CD8-positive, alpha-beta memory T cell (primary cell): ENCODE data around the gene CASK. TPM values are rescaled to one million over a fixed set of nuclear protein-coding genes. Genes with fewer than 3 reads are reported as not detected.

Source experiments
- CTCF ChIA-PET: fragments of 350-600 bp; sonication (Branson Sonifier 250); formaldehyde crosslinking; loops from one replicate; lab custom pipeline; 2021; ENCODE audit warnings: antibody characterized with exemption; lab: Charles Lee
- POLR2A ChIA-PET: fragments of 350-600 bp; sonication (Branson Sonifier 250); formaldehyde crosslinking; loops from one replicate; lab custom pipeline; 2021; ENCODE audit warnings: antibody characterized with exemption; lab: Charles Lee
- DNase-seq, 5 donors: peaks; one replicate each; pipeline versions ENCODE4 v3.0.0 to v3.0.0-alpha.2; 2020 to 2022; ENCODE audit warnings: mixed read lengths in 1 of 5
- H3K27ac ChIP-seq: one replicate; pipeline ENCODE4 v1.7.0; 2013; ENCODE audit warnings: low read depth, mild to moderate bottlenecking, low read length, moderate library complexity
- H3K27me3 ChIP-seq: 2 replicates; pipeline ENCODE4 v1.7.0; 2013; ENCODE audit warnings: low read length, mild to moderate bottlenecking; ENCODE audit not compliant: insufficient read depth, poor library complexity, severe bottlenecking
- H3K36me3 ChIP-seq: 2 replicates; pipeline ENCODE4 v1.7.0; 2013; ENCODE audit warnings: mild to moderate bottlenecking, low read length, moderate library complexity; ENCODE audit not compliant: insufficient read depth
- H3K4me1 ChIP-seq: 2 replicates; pipeline ENCODE4 v1.7.0; 2013; ENCODE audit warnings: mild to moderate bottlenecking, low read length, moderate library complexity; ENCODE audit not compliant: insufficient read depth
- H3K4me3 ChIP-seq: 2 replicates; pipeline ENCODE4 v1.7.0; 2013; ENCODE audit warnings: mild to moderate bottlenecking, low read length
- H3K9me3 ChIP-seq: 2 replicates; pipeline ENCODE4 v1.7.0; 2013; ENCODE audit warnings: mild to moderate bottlenecking, low read length
- H3K27ac Mint-ChIP-seq, 8 donors: one replicate each; pipeline ENCODE4 v1.8.0; 2020 to 2021; ENCODE audit warnings: mixed read lengths in 8 of 8, mild to moderate bottlenecking in 6 of 8, inconsistent platforms in 3 of 8, moderate library complexity in 3 of 8
- H3K27me3 Mint-ChIP-seq, 2 donors: one replicate each; pipeline ENCODE4 v1.8.0; 2020 to 2021; ENCODE audit warnings: mixed read lengths in 2 of 2, mild to moderate bottlenecking in 1 of 2, moderate library complexity in 1 of 2
- H3K36me3 Mint-ChIP-seq, 3 donors: one replicate each; pipeline ENCODE4 v1.8.0; 2020 to 2021; ENCODE audit warnings: mixed read lengths in 3 of 3, inconsistent platforms in 1 of 3, mild to moderate bottlenecking in 1 of 3
- H3K4me1 Mint-ChIP-seq, 3 donors: one replicate each; pipeline ENCODE4 v1.8.0; 2020 to 2021; ENCODE audit warnings: mixed read lengths in 3 of 3, inconsistent platforms in 1 of 3, mild to moderate bottlenecking in 1 of 3
- H3K4me3 Mint-ChIP-seq, 7 donors: one replicate each; pipeline ENCODE4 v1.8.0; 2020 to 2021; ENCODE audit warnings: mixed read lengths in 7 of 7, mild to moderate bottlenecking in 6 of 7, moderate library complexity in 4 of 7, inconsistent platforms in 2 of 7
- H3K9me3 Mint-ChIP-seq, 5 donors: one replicate each; pipeline ENCODE4 v1.8.0; 2020 to 2022; ENCODE audit warnings: mixed read lengths in 5 of 5, mild to moderate bottlenecking in 3 of 5, moderate library complexity in 2 of 5, inconsistent platforms in 1 of 5
- polyA plus RNA-seq: library from polyadenylated mRNA; unstranded; fragments of 300-500 nt; fragmentation: Illumina TruSeq; gene quantifications from one replicate; pipeline ENCODE4 v1.2.3, GENCODE V29; 2021
- total RNA-seq, 2 experiments: library from RNA; stranded (reverse); gene quantifications; one replicate each; pipeline ENCODE4 v1.2.3, GENCODE V29; 2021

CASK gene
- total and polyA plus RNA-seq, 3 experiments from 2014 or later: 20.2 to 32.5 (median 28.4) TPM

DNA sequence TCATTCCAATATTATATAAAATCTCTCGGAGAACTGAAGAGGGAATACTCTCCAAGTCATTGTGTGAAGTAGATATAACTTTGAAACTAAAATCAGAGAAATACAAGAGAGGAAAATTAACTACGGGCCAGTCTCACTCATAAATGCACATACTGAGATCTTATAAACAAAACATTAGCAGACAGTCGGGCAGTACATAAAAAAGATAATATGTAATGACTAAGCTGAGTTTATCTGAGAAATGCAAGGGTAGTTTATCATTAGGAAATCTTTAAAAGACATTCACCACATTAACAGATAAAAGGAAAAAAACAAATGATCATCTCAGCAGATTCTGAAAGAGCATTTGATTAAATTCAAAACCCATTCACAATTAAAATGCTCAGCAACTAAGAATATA, 359.5 kb downstream of the CASK start:
- H3K4me3 Mint-ChIP-seq: peak overlapping the region in 1 of 7 donors; percentile 4
- Histone ChIP-seq H3K9me3 (no peaks in the 10 kb centered on the region), H3K27ac (no peak overlapping the region), H3K4me1 (peaks cover 7% of the 10 kb centered on the region), H3K36me3 (no peaks in the 10 kb centered on the region), H3K27me3 (no peaks in the 10 kb centered on the region), H3K4me3 (no peak overlapping the region)
- H3K27me3 Mint-ChIP-seq: peaks cover 0 to 1% of the 10 kb centered on the region in 2 donors
- H3K27ac Mint-ChIP-seq: peak overlapping the region in 1 of 8 donors; percentile 1
- ChIA-PET POLR2A (no interaction called here), CTCF (no interaction called here)
- H3K36me3 Mint-ChIP-seq: peaks cover 0 to 29% (median 4%) of the 10 kb centered on the region in 3 donors
- DNase-seq: no peak
- H3K4me1 Mint-ChIP-seq: peaks cover 33 to 57% (median 49%) of the 10 kb centered on the region in 3 donors
- peaks cover 0 to 4% (median 0%) of the 10 kb centered on the region in 5 donors for H3K9me3 Mint-ChIP-seq

DNA sequence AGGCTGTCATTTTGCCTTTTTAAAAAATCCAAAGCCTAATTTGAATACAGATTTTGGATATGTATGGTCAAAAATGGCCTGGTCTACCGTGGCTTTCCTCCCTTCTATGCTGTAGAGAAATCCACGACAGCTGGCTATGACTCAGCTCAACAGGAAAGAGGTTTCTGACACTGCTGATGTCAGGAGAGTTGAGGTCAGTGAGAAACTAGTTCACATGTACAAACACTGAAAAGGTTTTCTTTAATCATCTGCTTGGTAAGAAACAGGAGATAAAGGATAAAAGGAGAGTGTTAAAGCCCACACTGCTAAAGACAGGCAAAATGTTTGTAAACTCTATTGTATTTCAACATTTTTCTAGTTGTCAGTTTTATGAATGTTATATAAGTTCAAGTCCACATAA, 362.3 kb downstream of the CASK start:
- peaks cover 0 to 16% (median 0%) of the 10 kb centered on the region in 3 donors for H3K36me3 Mint-ChIP-seq
- no peaks in the 10 kb centered on the region for H3K9me3 Mint-ChIP-seq
- POLR2A ChIA-PET: no interaction called here
- Histone ChIP-seq H3K36me3 (no peaks in the 10 kb centered on the region), H3K4me3 (no peak overlapping the region), H3K4me1 (peaks cover 7% of the 10 kb centered on the region), H3K9me3 (no peaks in the 10 kb centered on the region), H3K27ac (peak overlapping the region; percentile 9), H3K27me3 (no peaks in the 10 kb centered on the region)
- peaks cover 52 to 75% (median 70%) of the 10 kb centered on the region in 3 donors for H3K4me1 Mint-ChIP-seq
- peak overlapping the region in 5 of 7 donors; percentile 6 to 38 (median 29) for H3K4me3 Mint-ChIP-seq
- peak in 4 of 5 donors; percentile 2 to 56 (median 16) for DNase-seq
- H3K27ac Mint-ChIP-seq: peak overlapping the region; percentile 12 to 87 (median 74)
- CTCF ChIA-PET: no interaction called here
- H3K27me3 Mint-ChIP-seq: peaks cover 0 to 6% of the 10 kb centered on the region in 2 donors

DNA sequence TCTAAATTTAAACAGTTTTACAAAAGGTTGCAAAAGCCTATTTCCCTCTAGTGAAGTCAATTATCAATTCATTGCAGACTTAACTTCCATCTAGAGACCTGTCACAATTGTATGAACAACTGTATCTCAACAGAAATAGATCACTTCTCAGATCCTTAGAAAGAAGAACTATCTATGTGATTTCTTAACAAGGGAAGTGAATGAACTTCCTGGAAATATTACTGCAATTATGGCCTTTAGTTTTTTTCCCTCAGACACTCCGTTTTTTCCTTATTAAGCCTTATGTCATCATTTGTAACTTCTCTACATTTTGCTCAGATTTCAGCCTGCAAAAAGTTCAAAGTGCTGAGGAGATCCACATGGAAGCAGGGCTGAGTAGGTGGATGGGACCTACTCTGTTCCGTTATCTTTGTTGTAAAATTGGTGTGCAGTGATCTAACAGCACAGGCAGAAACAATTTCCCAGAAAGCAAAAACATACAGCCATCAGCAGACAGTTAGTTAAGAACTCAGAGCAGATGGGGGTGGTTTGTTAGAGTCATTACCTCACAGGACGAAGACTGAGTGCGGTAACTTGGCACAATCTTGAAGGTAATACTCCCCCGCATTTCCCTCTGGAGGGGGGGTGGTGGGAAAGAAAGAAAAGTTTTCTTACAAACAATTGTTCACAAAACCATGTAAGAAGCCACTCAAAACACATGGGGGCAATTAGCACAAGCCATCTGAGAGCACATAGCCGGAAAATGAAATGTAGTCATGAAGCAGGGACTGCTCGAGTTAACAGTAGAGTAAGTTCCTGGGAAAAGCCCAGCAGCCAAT, 363.9 kb downstream of the CASK start:
- H3K4me1 Mint-ChIP-seq: peaks cover 46 to 64% (median 55%) of the 10 kb centered on the region in 3 donors
- peaks cover 0 to 6% of the 10 kb centered on the region in 2 donors for H3K27me3 Mint-ChIP-seq
- ChIA-PET CTCF (no interaction called here), POLR2A (no interaction called here)
- H3K9me3 Mint-ChIP-seq: no peaks in the 10 kb centered on the region
- no peaks in the 10 kb centered on the region for H3K27me3 ChIP-seq
- no peaks in the 10 kb centered on the region for H3K36me3 ChIP-seq
- peak overlapping the region; percentile 36 to 89 (median 70) for H3K27ac Mint-ChIP-seq
- peak in 2 of 5 donors; percentile 3 to 19 for DNase-seq
- H3K4me1 ChIP-seq: peaks cover 7% of the 10 kb centered on the region
- H3K36me3 Mint-ChIP-seq: peaks cover 0 to 7% (median 0%) of the 10 kb centered on the region in 3 donors
- H3K4me3 ChIP-seq: no peak overlapping the region
- H3K4me3 Mint-ChIP-seq: peak overlapping the region in 3 of 7 donors; percentile 49 to 58 (median 52)
- no peak overlapping the region for H3K27ac ChIP-seq
- H3K9me3 ChIP-seq: no peaks in the 10 kb centered on the region

DNA sequence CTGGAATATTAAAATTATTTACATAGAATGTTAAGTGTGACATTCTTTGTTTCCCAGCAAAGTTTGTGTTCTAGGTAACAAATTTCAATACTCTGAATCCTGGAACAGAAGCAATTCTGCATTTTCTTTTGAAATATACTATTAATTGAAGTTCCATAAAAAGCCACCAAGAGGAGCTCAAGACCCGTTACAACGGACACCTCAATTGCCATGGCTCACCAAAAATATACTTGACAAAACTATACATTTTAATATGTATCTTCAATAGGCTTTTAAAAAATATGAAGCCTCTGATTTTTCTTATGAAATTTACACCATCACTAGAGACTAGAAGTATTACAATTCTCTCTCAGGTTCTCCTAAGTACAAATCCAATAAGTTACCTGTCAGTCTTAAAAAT, 364.8 kb downstream of the CASK start:
- CTCF ChIA-PET: no interaction called here

DNA sequence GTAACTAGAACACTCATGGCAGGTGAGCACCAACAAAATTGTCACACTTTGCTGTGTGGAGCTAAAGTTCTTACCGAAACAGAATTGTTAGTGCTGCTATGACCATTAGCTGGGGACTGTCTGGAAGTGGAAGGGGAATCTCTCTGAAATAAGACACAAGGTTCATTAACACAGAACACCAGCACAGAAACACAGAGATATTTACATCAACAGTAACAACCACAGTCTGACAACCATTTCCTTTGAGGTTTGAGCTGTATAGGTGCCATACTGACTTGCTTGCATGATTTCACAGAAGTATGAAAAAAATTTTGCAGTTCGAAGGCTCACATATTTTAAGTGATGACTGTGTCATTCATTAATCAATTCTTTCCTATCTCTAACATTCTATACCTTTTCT, 366.4 kb downstream of the CASK start:
- Mint-ChIP-seq H3K4me1 (peaks cover 41 to 49% (median 44%) of the 10 kb centered on the region in 3 donors), H3K27me3 (peaks cover 0 to 6% of the 10 kb centered on the region in 2 donors), H3K27ac (peak overlapping the region in 6 of 8 donors; percentile 40 to 83 (median 52)), H3K36me3 (peaks cover 3 to 24% (median 5%) of the 10 kb centered on the region in 3 donors), H3K4me3 (peak overlapping the region in 4 of 7 donors; percentile 0 to 50 (median 18)), H3K9me3 (no peaks in the 10 kb centered on the region)
- peak in 3 of 5 donors; percentile 7 to 54 (median 42) for DNase-seq
- Histone ChIP-seq H3K4me1 (peaks cover 7% of the 10 kb centered on the region), H3K27ac (peak overlapping the region; percentile 24), H3K27me3 (no peaks in the 10 kb centered on the region), H3K4me3 (no peak overlapping the region), H3K9me3 (no peaks in the 10 kb centered on the region), H3K36me3 (no peaks in the 10 kb centered on the region)
- ChIA-PET POLR2A (interaction anchor here (0.6 to 1.0 kb wide), 2 partner anchors 49 to 163 kb away, joined by 3 to 6 read pairs; no protein-coding TSS in a partner anchor), CTCF (no interaction called here)

More for the DNA sequence above, 364.8 kb downstream of the CASK start:
- Mint-ChIP-seq H3K36me3 (peaks cover 0 to 10% (median 0%) of the 10 kb centered on the region in 3 donors), H3K27ac (peak overlapping the region in 4 of 8 donors; percentile 7 to 61 (median 34)), H3K27me3 (peaks cover 0 to 6% of the 10 kb centered on the region in 2 donors), H3K4me1 (peaks cover 44 to 57% (median 49%) of the 10 kb centered on the region in 3 donors), H3K4me3 (no peak overlapping the region), H3K9me3 (no peaks in the 10 kb centered on the region)
- Histone ChIP-seq H3K36me3 (no peaks in the 10 kb centered on the region), H3K27ac (no peak overlapping the region), H3K4me3 (no peak overlapping the region), H3K27me3 (no peaks in the 10 kb centered on the region), H3K4me1 (peaks cover 7% of the 10 kb centered on the region), H3K9me3 (no peaks in the 10 kb centered on the region)
- POLR2A ChIA-PET: no interaction called here
- peak in 2 of 5 donors; percentile 2 to 6 for DNase-seq

- H3K4me1 ChIP-seq: no peaks in the 10 kb centered on the region
- H3K9me3 ChIP-seq: no peaks in the 10 kb centered on the region
- no peak overlapping the region for H3K27ac Mint-ChIP-seq
- H3K27me3 ChIP-seq: no peaks in the 10 kb centered on the region
- H3K4me1 Mint-ChIP-seq: peaks cover 17 to 23% (median 19%) of the 10 kb centered on the region in 3 donors
- no peak overlapping the region for H3K27ac ChIP-seq
- H3K4me3 Mint-ChIP-seq: no peak overlapping the region
- H3K4me3 ChIP-seq: no peak overlapping the region
- H3K36me3 Mint-ChIP-seq: peaks cover 5 to 33% (median 6%) of the 10 kb centered on the region in 3 donors
- peaks cover 0 to 7% of the 10 kb centered on the region in 2 donors for H3K27me3 Mint-ChIP-seq
- ChIA-PET POLR2A (no interaction called here), CTCF (no interaction called here)
- DNase-seq: no peak
- H3K9me3 Mint-ChIP-seq: no peaks in the 10 kb centered on the region
- no peaks in the 10 kb centered on the region for H3K36me3 ChIP-seq
Observed at GRCh38 chrX:41553688-41554087, 369.7 kb downstream of the CASK start.

- Mint-ChIP-seq H3K36me3 (peaks cover 5 to 42% (median 8%) of the 10 kb centered on the region in 3 donors), H3K27ac (no peak overlapping the region), H3K27me3 (peaks cover 0 to 4% of the 10 kb centered on the region in 2 donors), H3K9me3 (no peaks in the 10 kb centered on the region), H3K4me3 (no peak overlapping the region), H3K4me1 (peaks cover 0 to 2% (median 0%) of the 10 kb centered on the region in 3 donors)
- DNase-seq: no peak
- CTCF ChIA-PET: no interaction called here
- Histone ChIP-seq H3K4me3 (no peak overlapping the region), H3K27ac (no peak overlapping the region), H3K27me3 (no peaks in the 10 kb centered on the region), H3K4me1 (no peaks in the 10 kb centered on the region), H3K36me3 (no peaks in the 10 kb centered on the region), H3K9me3 (no peaks in the 10 kb centered on the region)
- POLR2A ChIA-PET: no interaction called here
Observed at GRCh38 chrX:41548411-41548810, 374.9 kb downstream of the CASK start.

DNA sequence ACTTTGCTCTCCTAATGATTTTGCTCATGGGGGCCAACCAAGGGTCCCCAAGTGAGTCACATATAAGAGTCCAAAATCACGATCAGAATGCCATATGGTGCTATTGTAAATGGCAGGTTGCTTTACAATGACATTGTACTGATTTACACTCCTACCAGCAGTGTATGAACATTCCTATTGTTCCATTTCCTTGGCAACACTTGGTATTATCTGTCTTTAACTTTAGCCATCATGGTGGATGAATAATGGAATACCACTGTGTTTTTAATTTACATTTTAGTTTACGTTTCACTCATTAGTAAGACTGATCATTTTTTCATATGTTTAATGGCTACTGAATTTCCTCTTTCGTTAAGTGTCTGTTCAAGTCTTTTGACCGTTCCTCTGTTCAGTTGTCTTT, 379.7 kb downstream of the CASK start:
- H3K36me3 ChIP-seq: no peaks in the 10 kb centered on the region
- DNase-seq: no peak
- H3K9me3 ChIP-seq: no peaks in the 10 kb centered on the region
- H3K27ac ChIP-seq: no peak overlapping the region
- no peaks in the 10 kb centered on the region for H3K4me1 ChIP-seq
- POLR2A ChIA-PET: no interaction called here
- no peak overlapping the region for H3K27ac Mint-ChIP-seq
- peaks cover 0 to 4% (median 2%) of the 10 kb centered on the region in 3 donors for H3K4me1 Mint-ChIP-seq
- CTCF ChIA-PET: interaction anchor here (0.7 kb wide), 1 partner anchor 145 kb away, joined by 3 read pairs; no protein-coding TSS in a partner anchor
- no peaks in the 10 kb centered on the region for H3K9me3 Mint-ChIP-seq
- H3K27me3 ChIP-seq: no peaks in the 10 kb centered on the region
- no peak overlapping the region for H3K4me3 ChIP-seq
- peaks cover 0 to 5% of the 10 kb centered on the region in 2 donors for H3K27me3 Mint-ChIP-seq
- H3K36me3 Mint-ChIP-seq: peaks cover 6 to 46% (median 9%) of the 10 kb centered on the region in 3 donors
- H3K4me3 Mint-ChIP-seq: no peak overlapping the region
